ENCODE results near the gene TMPRSS6. TPM values are rescaled to one million over a fixed set of nuclear protein-coding genes. Genes with fewer than 3 reads are reported as not detected.

The TMPRSS6 gene
- total RNA-seq, 2 experiments from 2014 or later: 1.8 to 2.2 TPM

DNA sequence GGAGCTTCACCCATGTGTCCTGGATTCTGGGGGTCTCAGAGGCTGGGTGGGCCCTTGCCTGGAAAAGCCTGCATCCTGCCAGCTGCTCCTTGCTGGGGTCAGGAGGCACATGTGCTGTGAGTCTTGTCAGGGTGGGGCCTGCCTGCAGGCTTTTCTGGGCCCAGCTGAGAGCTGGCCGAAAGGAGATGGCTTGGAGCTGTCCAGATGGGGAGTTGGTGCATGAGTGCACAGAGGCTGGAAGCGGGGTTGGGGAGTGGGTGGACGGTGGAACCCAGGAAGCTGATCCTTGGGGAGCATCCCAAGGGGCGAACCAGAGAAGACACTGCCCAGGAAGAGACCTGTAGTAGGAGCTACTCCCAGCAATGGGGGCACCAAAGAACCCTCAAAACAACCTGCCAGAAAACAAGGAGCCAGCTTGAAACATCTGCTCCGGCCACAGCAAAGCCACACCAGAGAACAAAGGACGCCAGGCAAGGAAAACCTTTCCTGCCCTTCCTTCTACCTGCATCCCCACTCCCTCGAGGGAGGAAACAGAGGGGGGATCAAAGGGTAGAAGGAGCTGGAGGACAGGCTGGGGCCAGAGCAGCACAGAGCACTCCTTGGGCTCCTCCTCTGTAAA, 66.2 kb downstream of the TMPRSS6 start:
- ATAC-seq (ENCODE audit: low read depth): no peak
- Mint-ChIP-seq H3K4me1 (peaks cover 19% of the 10 kb centered on the region), H3K27me3 (peaks cover 5% of the 10 kb centered on the region), H3K4me3 (no peak overlapping the region), H3K27ac (no peak overlapping the region), H3K36me3 (no peaks in the 10 kb centered on the region), H3K9me3 (no peaks in the 10 kb centered on the region)
- POLR2A ChIA-PET: interaction anchor here (0.6 to 1.6 kb wide), 4 partner anchors 8 to 907 kb away, joined by 3 to 5 read pairs (median 4); partner anchors contain the start of genes IL2RB and KCTD17
- no peak for DNase-seq

DNA sequence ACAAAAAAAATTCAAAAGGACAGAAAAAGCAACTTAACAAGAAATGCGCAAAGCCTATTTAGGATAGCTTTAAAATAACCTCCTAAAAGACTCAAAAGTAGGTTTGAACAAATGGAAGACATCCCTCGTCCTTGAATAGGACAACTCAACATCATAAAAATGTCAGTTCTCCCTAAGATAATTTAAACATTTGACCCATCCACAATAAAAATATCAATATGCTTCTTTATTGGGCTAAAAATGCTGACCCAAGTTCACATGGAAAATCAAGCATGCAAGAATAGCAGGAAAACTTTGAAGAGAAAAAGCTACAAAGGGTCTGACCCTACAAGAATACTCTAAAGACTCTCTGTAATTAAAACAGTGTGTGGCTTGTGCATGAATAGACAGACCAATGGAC, 70.0 kb downstream of the TMPRSS6 start:
- H3K4me3 Mint-ChIP-seq: no peak overlapping the region
- no peaks in the 10 kb centered on the region for H3K36me3 Mint-ChIP-seq
- H3K9me3 Mint-ChIP-seq: no peaks in the 10 kb centered on the region
- H3K27ac Mint-ChIP-seq: no peak overlapping the region
- POLR2A ChIA-PET: interaction anchor here (0.7 kb wide), 1 partner anchor 14 kb away, joined by 4 read pairs; no protein-coding TSS in a partner anchor
- DNase-seq: no peak
- peaks cover 24% of the 10 kb centered on the region for H3K27me3 Mint-ChIP-seq
- ATAC-seq (ENCODE audit: low read depth): no peak
- H3K4me1 Mint-ChIP-seq: peaks cover 12% of the 10 kb centered on the region

DNA sequence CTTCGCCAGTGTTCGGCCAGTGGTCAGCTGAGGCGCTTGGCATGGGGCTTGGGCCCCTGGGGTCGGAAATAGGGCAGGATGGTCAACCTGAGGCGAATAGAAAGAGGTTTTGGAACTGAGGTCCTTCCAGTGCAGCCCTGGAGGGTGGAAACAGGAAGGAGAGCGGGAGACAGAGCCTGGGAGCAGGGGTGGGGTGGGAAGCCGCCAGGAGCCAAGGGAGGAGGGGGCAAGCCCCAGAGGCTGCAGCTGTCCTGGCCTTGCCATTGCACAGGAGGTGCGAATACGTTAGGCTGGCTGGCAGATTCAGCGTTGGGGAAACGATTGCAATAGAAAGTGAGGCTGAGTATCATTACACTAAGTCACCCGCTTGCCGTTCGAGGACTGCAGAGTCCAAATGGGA, 71.8 kb downstream of the TMPRSS6 start:
- POLR2A ChIA-PET: no interaction called here
- no peaks in the 10 kb centered on the region for H3K36me3 Mint-ChIP-seq

DNA sequence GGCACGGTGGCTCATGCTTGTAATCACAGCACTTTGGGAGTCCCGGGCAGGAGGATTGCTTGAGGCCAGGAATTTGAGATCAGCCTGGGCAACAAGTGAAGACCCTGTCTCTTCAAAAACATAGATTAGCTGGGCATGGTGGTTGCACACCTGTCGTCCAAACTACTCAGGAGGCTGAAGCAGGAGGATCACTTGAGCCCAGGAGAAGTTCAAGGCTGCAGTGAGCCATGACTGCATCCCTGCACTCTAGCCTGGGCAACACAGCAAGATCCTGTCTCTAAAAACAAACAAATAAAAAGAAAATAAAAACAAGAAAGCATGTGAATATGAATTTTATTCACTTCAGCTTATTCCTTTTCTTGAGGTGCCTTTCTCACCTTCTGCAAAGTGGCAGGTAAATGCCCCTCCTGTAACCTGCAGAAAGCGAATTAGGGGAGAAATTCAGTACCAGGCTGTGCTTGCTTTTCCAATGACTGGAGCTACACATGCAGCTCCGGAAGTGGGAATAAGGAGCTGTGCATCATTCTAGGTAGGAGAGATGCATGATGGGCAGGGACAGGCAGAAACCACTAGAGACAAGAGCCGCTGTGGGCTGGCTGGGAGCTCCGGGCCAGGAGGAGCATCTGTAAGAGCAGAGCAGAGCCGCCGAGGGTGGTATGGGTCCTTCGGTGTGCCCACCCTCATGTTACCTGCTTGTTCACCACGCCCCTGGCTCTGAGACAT, 72.7 kb downstream of the TMPRSS6 start:
- peaks cover 24% of the 10 kb centered on the region for H3K27me3 Mint-ChIP-seq
- POLR2A ChIA-PET: no interaction called here
- ATAC-seq (ENCODE audit: low read depth) (no peak), DNase-seq (no peak)
- no peak overlapping the region for H3K4me3 Mint-ChIP-seq
- H3K9me3 Mint-ChIP-seq: no peaks in the 10 kb centered on the region
- H3K4me1 Mint-ChIP-seq: peaks cover 9% of the 10 kb centered on the region
- no peaks in the 10 kb centered on the region for H3K36me3 Mint-ChIP-seq
- no peak overlapping the region for H3K27ac Mint-ChIP-seq

More for the DNA sequence above, 71.8 kb downstream of the TMPRSS6 start:
- Mint-ChIP-seq H3K27ac (no peak overlapping the region), H3K27me3 (peaks cover 24% of the 10 kb centered on the region), H3K9me3 (no peaks in the 10 kb centered on the region), H3K4me1 (peaks cover 9% of the 10 kb centered on the region), H3K4me3 (no peak overlapping the region)
- no peak for ATAC-seq (ENCODE audit: low read depth)
- no peak for DNase-seq

GRCh38 chr22:37033605-37034430, 75.7 kb downstream of the TMPRSS6 start:
- H3K36me3 Mint-ChIP-seq: no peaks in the 10 kb centered on the region
- POLR2A ChIA-PET: no interaction called here
- no peak for ATAC-seq (ENCODE audit: low read depth)
- peaks cover 18% of the 10 kb centered on the region for H3K27me3 Mint-ChIP-seq
- DNase-seq: no peak
- H3K4me1 Mint-ChIP-seq: no peaks in the 10 kb centered on the region
- H3K9me3 Mint-ChIP-seq: no peaks in the 10 kb centered on the region
- no peak overlapping the region for H3K27ac Mint-ChIP-seq
- no peak overlapping the region for H3K4me3 Mint-ChIP-seq

- Mint-ChIP-seq H3K27me3 (peaks cover 18% of the 10 kb centered on the region), H3K36me3 (no peaks in the 10 kb centered on the region), H3K4me1 (no peaks in the 10 kb centered on the region), H3K27ac (no peak overlapping the region), H3K9me3 (no peaks in the 10 kb centered on the region), H3K4me3 (no peak overlapping the region)
- no peak for DNase-seq
- ATAC-seq (ENCODE audit: low read depth): no peak
- POLR2A ChIA-PET: no interaction called here
These were observed 76.7 kb downstream of the TMPRSS6 start for GRCh38 chr22:37032535-37033460.

GRCh38 chr22:37032134-37032534, 77.4 kb downstream of the TMPRSS6 start:
- POLR2A ChIA-PET: no interaction called here
- no peak overlapping the region for H3K4me3 Mint-ChIP-seq
- ATAC-seq (ENCODE audit: low read depth) (no peak), DNase-seq (no peak)
- no peaks in the 10 kb centered on the region for H3K9me3 Mint-ChIP-seq
- H3K27me3 Mint-ChIP-seq: peaks cover 18% of the 10 kb centered on the region
- no peak overlapping the region for H3K27ac Mint-ChIP-seq
- H3K36me3 Mint-ChIP-seq: no peaks in the 10 kb centered on the region
- H3K4me1 Mint-ChIP-seq: no peaks in the 10 kb centered on the region

DNA sequence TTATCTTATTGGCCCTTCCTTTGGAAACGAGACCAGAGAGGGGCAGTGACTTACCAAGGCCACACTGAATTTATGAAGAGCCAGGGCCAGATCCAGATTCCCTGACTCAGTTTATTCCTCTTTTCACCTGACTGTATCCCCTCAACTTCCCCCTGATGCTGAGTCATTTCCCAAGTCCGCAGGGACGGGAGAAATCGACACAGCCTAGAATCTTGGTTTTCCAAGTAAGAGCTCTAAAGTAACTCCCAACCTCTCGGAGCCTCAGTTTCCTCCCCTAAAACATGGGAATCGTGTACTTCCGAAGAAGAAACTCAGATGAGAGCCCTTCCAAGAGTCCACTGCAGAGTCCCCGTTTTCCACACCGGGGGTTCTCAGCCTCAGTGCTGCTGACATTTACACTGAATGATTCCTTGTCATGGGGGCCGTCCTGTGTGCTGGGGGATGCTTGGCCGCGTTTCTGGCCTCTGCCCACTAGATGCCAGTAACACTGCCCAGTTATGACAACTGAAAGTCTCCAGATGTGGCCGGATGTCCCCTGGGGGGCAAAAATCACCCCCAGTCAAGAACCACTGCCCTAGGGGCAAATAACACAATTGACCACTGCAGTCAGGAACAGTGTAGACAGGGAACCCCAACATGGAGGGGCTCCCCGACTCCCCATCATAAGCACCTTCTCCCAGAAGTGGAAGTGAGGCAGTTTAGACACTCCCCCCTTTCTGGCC, 78.8 kb downstream of the TMPRSS6 start:
- POLR2A ChIA-PET: no interaction called here
- no peak for ATAC-seq (ENCODE audit: low read depth)

DNA sequence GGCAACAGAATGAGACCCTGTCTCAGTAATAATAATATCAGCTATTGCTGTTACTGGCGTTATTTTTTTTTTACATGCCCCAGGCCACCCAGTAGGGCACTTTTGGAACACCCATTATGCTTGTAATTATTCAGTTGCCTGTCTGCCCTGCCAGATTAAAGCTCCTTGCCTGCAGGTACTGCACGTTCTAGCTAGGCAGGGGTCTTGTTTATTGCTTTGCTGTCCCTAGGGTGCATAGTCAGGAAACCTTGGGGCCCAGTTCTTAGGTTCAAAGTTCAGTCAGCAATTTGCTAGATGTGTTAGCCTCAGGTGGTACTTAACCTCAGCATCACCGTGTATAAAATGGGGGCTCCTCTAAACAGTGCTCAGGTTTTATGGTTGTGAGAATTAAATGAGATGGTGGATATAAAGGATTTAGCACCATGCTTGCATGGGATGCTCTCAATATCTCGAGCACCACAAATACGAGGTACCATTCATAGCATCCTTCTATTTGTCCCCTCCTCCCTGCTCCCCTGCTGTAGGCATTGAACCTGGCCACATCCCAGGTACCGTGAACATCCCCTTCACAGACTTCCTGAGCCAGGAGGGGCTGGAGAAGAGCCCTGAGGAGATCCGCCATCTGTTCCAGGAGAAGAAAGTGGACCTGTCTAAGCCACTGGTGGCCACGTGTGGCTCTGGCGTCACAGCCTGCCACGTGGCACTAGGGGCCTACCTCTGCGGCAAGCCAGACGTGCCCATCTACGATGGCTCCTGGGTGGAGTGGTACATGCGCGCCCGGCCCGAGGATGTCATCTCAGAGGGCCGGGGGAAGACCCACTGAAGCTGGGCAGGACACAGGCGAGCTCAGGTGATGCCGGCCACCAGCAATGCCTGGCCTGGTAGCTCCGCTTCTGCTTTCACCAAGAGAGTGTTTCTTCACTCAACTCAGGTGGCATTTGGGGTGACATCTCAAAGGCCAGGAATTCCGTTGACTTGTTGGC, 80.5 kb downstream of the TMPRSS6 start:
- peaks cover 5% of the 10 kb centered on the region for H3K36me3 Mint-ChIP-seq
- H3K4me1 Mint-ChIP-seq: peaks cover 1% of the 10 kb centered on the region
- POLR2A ChIA-PET: no interaction called here
- H3K4me3 Mint-ChIP-seq: no peak overlapping the region
- H3K27ac Mint-ChIP-seq: no peak overlapping the region
- H3K27me3 Mint-ChIP-seq: no peaks in the 10 kb centered on the region
- no peaks in the 10 kb centered on the region for H3K9me3 Mint-ChIP-seq
- no peak for ATAC-seq (ENCODE audit: low read depth)
- no peak for DNase-seq

More for the DNA sequence above, 78.8 kb downstream of the TMPRSS6 start:
- Mint-ChIP-seq H3K9me3 (no peaks in the 10 kb centered on the region), H3K27ac (no peak overlapping the region), H3K4me3 (no peak overlapping the region), H3K27me3 (peaks cover 9% of the 10 kb centered on the region), H3K36me3 (no peaks in the 10 kb centered on the region), H3K4me1 (no peaks in the 10 kb centered on the region)
- no peak for DNase-seq

DNA sequence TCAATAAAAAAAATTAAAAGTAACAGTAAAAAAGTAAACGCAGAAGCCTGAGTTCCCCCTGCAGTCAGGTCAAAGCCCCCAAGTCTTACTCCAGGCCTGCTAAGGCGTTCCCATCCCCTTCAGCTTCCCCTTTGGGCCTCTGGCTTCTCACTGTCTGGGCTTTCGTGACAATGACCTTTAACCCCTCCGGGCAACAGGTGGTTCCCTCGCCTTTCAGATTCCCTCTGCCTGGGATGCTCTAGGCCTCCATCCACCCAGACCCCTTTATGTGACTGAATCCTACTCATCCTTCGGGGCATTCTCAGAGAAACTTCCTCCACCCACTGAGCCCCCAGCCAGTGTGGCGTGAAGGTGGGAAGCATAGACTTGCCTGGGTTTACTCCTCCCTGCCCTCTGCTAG, 82.0 kb downstream of the TMPRSS6 start:
- H3K27me3 Mint-ChIP-seq: no peaks in the 10 kb centered on the region
- DNase-seq: no peak

DNA sequence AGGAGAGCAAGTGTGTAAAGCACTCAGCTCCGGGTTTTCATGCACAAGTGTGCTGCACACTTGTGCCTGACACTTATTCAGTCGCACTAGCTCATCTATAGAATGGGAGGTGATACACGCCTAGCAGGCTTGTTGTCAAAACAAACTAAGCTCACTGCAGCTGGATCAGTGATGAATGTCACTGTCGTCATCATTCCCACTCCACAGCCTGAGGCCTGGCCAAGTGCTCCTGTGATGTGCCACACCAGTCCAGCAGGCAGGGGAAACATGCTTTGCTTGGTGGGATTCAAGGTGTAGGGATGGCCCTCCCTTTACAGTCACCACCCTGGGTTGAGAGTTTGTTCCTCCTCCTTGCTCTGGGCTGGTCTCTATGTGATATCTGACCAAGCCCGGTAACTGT, 83.2 kb downstream of the TMPRSS6 start:
- H3K27ac Mint-ChIP-seq: no peak overlapping the region
- ATAC-seq (ENCODE audit: low read depth): no peak

More for the DNA sequence above, 82.0 kb downstream of the TMPRSS6 start:
- H3K36me3 Mint-ChIP-seq: peaks cover 5% of the 10 kb centered on the region
- H3K27ac Mint-ChIP-seq: no peak overlapping the region
- POLR2A ChIA-PET: no interaction called here
- H3K4me1 Mint-ChIP-seq: peaks cover 1% of the 10 kb centered on the region
- H3K4me3 Mint-ChIP-seq: no peak overlapping the region
- H3K9me3 Mint-ChIP-seq: no peaks in the 10 kb centered on the region
- no peak for ATAC-seq (ENCODE audit: low read depth)

More for the DNA sequence above, 83.2 kb downstream of the TMPRSS6 start:
- Mint-ChIP-seq H3K36me3 (peaks cover 5% of the 10 kb centered on the region), H3K4me3 (no peak overlapping the region), H3K9me3 (no peaks in the 10 kb centered on the region), H3K4me1 (peaks cover 4% of the 10 kb centered on the region), H3K27me3 (peaks cover 3% of the 10 kb centered on the region)
- POLR2A ChIA-PET: no interaction called here
- DNase-seq: no peak

Data from activated naive CD8-positive, alpha-beta T cell treated with anti-CD3 and anti-CD28 coated beads, Interleukin-2, amount 10 ng/mL, durations not matched to agents 7 days and 5 days (primary cell).